Superior temporal gyrus (tissue), 1 donor: ENCODE measurements around the gene CGNL1.

Experiments used
- DNase-seq: peaks from one replicate; pipeline ENCODE4 v3.0.0-alpha.2; 2016; ENCODE audit errors: extremely low spot score

CGNL1 gene

DNA sequence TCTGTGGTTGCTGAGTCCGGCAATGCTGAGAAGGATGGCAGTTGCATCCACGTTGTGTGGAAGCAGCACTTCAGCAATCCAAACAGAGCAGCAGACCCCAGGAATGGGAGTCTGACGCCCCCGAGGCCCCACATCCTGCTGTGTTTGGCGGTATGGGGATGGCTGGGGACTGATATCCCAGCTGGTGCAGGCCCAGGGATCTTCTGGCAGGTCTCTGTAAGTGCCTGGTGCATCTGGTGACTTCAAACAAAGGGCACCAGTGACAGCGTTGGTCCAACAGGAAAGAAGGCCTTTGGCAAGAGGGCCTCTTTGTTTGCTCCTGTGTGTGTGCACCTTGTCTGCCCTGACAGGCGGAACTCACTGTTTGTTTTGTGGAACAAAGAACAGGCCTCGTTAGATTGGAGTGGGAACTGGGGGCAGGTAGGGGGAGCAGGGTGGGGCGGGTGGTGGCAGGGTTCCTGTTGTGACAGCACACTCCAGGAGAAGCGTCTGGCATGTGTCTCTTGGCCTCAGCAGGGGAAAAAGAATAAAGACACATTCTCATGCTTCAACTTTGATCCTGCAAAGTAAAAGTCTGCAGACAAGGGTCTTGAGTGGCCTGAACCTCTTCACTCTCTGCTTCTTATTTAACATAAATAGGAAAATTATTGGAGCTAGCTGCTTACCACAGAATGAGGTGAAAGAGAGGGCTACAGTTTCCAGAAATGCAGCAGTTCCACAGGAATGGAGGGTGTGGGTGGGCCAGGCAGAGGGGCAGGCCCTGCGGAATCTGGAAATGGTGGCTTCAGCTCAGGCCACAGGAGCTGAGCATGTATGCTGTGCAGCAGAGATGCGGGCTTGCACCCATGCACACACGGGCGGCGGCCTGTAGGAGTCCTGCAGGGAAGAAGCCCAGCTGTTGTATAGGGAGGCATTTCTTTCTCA, 120.9 kb downstream of the CGNL1 start:
- DNase-seq = no peak

DNA sequence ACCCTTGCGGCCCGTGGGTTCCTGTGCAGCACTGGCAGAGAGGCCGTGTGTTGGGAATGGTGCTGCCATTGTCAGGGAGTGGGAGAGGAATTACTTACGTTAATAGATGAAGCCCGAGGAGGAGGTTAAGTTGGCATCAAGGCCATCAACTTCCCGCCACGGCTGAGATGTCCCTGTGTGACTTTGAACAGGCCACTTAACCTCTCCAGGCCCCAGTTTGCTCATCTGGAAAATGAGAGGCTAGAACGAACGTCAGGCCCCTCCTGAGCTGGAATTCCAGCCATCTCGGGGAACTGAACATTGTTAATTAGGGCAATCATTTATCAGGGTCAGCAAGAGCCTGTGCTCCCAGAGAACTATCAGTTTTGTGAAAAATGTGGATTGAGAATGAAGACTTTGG, 124.0 kb downstream of the CGNL1 start:
- no peak for DNase-seq

DNA sequence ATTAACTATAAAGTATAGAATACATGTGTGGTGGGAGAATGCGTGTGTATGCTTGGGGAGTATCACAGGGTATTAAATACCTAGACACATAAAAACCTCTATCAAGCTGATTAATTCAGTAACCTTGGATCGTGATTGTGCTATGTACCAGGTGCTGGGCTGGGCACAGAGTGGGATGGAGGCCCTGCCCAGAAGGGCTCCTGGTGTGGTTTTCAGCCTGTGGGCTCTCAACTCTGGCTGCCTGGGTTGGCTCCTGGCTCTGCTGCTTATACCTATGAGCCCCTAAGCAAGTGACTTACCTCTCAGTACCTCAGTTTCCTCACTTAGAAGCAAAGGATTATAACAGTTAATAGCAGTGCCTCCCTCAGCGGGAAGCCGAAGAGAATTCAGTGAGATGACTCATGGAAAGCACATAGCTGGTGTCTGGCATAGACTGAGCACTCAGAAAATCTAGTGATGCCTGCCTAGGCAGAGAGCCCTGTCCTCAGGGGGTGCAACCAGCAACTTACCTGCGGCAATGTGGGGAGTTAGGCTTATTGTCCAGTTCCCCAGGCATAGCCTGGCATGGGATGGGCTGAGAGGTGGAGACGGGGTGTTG, 124.8 kb downstream of the CGNL1 start:
- DNase-seq = no peak

DNA sequence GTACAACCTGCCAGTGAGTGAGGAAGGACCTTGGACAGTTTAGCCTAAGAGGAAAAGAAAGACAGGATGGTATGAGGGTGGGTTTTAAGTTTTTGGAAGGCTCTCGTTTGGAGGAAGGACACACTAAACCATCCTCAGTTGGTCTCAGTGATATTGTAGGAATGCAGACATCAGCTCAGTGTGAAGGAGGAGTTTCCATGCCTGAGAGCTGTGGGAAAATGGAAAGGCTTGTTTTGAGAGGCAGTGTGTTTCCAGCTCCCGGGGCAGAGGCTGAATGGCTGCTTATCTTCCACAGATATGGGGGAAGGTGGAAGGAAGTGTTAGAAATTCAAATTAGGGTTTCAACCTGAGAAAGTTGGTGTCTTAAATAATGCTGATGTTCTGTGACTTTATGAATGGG, 125.8 kb downstream of the CGNL1 start:
- DNase-seq = no peak

DNA sequence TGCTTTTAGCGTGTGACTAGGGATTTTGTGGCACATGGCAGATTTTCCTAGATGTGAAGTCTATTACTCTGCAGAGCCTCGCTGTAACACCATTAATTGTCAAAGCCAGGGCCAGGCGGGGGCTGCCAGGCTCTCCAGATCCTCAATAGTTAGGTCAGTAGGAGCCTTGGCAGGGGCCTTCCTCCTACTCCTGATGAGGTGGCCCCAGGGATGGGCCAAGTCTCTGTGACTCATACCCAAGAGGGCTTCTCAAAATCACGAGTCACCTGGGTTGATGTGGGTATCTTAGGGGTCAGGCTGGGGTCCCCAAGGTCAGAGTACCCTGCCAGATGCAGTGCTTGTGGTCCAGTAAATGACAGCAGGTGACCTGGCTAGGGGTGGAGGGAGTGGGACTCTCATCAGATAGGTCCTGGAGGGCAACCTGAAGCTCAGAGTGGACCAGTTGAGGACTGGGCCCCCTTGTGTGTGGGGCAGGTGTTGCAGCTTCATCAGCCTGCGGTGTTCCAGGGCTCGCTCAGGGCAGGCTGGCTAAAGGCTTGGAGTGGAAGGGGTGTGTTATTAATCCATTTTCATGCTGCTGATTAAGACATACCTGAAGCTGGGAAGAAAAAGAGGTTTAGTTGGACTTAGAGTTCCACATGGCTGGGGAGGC, 126.9 kb downstream of the CGNL1 start:
- DNase-seq = no peak

DNA sequence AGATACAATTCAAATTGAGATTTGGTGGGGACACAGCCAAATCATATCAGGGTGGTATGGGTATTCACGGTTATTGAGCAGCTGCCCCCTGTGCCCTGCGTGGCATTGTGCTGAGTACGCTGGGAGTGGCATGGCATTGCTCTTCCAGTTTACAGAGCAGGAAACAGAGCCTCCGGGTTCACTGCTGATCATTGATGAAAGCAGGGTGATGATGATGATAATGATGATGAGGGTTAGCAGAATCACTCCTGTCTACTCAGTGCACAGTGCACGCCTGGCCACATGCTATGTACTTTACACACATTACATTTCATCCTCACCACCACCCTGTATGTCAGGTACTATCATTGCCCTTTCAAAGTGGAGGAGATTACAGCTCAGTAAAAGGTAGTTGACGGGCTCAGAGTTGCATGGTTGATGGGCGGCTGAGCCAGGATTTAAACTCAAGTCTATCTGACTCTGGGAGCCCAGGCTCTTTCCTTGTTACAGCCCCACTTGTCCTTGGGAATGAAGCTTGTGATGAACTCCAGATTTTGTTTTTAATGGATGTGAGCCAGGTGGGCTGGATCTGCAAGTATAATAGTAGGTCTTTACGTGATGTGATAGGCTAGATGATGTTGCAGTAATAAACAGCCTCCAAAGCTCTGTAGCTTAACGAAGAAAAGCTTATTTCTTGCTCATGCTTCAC, 127.8 kb downstream of the CGNL1 start:
- no peak for DNase-seq

DNA sequence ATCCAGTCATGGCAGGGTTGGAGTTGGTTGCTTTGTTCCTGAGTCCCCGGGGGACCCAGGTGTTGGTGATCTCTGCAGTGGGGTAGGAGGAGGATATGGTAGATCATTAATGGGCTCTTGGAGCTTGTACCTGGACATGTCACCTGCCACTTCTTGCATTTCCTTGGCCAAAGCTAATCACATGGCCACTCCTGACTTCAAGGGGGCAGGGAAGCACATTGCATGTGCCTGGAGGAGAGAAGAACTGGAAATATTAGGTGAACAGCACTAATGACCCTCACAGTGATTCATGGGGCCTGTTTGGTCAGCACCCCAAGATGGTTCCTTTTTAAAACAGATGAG, 128.3 kb downstream of the CGNL1 start:
- no peak for DNase-seq

DNA sequence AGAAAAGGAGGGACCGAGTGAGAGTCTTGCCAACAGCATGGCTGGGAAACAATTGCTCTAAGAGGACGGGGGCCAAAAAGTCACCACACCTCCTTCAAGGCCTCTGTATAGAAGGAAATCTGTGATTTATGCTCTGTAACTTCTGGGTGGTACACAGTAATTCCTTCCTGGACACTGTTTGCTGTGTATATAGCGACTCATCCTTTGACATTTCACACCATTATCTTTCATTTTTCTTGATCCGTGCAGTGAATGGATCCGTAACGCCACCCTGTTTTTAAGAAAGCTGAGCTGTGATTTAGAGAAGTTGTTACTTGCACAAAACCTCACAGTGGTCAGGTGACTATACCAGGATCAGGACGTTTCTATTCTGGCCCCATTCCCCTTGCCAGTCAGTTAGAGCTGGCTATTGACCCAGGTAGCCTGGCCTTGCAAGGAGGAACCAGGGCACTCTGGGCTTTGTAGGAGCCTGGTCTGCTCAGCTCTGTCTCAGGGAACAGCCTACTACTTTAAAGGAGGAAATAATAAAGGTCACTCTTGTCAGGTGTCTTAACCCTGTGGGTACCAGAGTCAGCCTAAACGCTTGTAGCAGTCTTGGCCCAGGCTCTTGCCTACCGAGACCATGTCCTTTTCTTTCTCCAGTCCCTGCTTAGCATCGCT, 128.9 kb downstream of the CGNL1 start:
- no peak for DNase-seq

DNA sequence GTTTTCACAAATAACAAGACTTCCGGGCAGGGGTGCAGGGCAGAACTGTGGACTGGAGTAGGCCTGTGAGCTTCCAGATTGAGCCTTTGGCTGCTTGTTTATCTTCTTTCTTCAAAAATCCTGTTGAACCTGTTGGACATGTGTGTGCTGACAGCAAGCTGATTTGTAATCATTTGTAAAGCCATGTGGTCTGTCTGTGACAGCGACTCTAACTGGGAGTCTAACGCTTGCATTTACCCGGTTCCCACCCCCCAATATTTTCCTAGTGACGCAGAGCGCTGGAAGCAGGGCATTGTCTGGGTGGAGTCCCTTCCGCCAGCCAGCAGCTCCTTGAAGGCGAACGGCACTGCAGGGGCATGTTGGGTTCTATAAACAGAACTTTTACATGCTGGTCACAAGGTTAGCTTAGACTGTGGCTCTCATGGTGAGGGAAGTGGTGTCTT, 129.7 kb downstream of the CGNL1 start:
- DNase-seq = no peak

DNA sequence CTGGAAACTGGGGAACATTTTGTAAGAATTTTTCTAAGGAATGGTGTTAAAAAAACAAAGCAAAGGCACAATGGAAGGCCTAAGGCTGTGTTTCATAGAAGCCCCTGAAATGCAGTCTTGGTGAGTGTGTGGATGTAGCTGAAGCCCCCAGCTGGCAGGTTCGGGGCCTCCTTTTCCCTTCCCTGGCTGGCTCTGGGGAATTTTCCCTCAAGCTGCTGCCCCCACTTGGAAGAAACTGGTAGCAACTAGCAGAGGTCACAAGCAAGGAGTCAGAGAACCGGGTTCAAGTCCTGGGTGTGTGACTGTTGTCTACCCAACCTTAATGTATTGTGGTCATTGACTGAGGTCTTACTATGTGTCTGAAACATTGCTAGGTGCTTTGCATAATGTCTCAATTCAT, 130.1 kb downstream of the CGNL1 start:
- DNase-seq = no peak

DNA sequence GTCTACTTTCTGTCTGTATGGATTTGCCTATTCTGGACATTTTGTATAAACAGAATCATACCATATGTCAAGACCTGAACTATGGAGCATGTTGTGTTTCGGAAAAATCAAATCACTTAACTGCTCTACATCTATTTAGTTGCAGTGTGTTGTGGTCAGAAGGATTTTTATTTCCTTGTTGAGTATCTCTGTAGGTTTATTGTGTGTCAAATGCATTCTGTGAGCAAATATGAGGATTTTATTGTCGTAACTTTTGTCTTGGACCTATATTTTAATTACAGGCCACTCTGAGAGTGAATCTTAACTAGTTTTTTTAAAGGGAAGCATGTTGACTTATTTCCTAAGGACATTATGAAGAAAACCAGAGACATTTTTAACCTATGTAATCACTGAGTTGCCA, 130.8 kb downstream of the CGNL1 start:
- DNase-seq = no peak

DNA sequence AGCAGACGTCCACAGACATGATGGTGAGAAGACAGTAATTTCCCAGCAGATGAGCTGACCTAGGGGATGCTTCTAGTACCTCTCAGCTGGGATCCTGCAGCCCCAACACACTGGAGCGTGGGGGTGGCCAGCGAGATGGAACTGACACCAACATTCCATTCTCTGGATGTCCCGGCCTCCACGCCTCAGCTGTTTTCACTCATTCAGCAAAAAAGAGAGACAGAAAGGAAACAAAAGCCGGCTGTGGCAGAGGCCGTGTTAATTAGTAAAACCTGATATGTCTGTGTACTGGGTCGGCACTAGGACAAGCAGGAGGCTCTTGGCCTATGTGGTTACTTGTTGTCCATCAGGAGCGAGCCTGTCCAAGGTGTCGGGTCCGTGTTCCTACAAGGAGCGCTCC, 132.8 kb downstream of the CGNL1 start:
- DNase-seq = no peak

DNA sequence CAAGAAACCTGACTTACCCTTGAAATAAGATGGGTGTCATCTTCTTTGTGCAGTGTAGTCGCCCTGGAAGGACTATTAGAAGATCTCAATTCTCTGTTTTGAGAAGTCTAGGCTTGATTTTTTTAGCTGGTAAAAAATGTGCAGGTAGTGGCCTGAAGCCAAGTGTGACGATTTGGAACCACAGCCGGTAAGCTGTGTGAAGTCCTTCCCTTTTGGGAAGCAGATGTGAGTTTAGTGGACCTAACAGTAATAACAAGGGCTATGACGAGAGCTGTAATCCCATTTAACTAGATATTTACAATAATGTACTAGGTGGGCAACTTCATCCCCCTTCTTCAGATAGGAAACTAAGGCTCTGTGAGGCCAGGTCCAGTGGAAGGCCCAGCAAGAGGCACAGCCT, 133.7 kb downstream of the CGNL1 start:
- DNase-seq = no peak

DNA sequence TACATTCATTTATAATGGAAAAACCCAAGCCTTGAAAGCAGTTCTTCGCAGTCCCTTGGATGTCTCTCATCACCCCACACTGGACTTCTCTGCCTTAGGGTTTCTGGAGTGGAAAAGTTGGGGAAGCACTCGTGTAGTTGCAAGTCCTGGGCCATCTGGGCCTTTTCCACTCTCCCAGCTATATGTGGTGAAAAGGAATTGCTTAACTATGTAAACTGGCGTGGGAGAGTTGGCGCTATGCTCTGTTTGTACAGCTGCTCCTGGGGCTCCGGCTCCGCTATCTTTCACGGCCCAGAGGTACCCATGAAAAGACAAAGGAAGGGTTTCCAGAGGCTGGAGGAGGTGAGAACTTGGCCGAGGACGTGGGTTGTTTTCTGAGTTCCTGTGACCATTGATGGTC, 134.3 kb downstream of the CGNL1 start:
- no peak for DNase-seq

DNA sequence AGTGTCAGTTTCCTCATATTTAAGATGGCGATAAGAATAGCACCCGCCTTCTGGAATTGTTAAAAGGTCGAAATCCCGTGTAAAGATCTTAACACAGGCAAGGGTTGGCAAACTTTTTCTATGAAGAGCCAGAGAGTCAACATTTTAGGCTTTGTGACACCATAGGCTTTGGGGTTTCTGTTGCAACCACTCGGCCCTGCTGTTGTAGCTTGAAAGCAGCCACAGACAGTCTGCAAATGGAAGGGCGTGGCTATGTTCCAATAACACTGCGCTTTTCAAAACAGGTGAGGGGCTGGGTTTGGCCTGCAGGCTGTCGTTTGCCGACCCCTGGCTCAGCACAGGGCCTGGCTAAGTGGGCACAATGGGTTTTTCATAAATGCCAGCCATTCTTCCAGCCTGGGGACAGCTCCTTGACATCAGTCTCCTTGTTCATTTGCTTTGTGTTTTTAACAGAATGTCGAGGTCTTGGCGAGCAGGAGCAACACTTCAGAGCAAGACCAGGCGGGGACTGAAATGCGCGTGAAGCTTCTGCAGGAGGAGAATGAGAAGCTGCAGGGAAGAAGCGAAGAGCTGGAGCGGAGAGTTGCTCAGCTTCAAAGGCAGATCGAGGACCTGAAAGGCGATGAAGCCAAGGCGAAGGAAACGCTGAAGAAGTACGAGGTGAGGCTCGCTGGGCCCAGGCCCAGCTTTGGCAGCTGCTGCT, 140.2 kb downstream of the CGNL1 start:
- DNase-seq = no peak

DNA sequence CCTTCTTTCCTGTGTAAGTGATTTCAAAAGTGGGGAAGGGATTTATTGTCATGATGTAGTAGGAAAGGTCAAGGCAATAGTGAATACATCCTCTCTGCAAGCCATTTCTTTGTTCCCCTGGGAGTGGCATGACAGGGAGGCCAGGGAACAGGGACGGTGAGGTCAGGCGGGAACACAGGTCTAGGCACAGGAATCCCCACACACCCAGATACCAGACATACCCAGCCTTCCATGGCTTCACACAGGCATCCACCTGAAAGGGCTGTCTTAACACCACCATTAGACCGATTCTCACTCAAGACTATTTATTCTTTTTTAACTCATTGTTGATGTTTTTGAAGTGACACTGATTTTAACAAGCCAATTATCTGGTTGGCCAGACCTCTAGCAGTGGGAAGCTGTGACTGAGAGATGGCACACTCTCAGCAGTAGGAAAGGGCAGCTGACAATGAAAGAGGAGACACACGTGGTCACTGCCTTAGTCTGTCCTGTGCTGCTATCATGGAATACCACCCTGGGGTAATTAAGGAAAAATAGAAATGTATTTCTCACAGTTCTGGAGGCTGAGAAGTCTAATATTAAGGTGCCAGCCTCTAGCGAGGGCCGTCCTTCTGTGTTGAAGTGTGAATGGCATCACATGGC, 140.8 kb downstream of the CGNL1 start:
- DNase-seq = no peak

DNA sequence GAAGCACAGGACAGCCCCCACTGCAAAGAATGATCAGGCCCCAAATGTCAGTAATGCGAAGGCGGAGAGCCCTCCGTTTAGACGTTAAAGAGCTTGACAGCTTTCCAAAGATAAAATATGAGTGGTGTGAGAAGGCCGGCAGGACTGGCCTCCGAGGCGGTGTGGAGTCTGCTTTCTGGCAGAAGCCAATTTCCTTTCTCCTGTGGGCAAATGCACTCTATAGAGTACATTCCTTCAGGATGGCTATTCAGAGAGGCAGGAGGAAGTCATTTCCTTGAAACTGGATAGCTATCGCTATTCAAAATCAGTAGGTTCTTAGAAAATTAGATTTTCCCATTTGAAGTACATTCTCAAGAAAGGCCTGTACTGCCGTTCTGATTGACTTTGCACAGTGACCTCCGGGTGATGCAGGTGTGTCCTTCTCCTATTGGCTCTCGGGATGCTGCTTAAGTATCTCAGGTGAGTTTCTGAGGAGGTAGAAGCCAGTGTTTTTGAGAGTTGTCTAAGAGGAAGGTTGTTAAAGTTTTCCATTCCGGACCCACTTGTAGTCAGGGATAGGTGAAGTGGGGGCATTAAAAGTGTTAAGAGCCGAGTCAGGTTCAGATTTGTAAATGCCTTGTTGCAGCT, 142.6 kb downstream of the CGNL1 start:
- no peak for DNase-seq

DNA sequence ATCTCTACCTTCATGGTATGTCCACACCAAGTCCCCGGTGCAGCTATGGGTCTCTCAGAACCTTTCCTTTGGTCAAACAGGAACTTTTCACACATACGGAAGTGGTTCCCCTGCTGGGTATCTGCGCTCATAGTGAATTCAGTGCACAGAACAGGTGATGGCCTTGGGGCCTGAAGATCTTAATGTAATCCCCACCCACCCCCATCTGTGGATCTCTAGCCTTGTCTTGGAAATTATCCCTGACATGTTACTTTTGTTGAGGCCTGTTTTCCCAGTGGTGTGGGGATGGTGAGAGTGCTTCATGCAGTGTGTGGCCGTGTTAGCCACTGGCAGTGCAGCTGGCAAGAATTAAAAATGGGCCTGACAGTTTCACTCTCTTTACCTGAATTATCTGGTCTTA, 143.5 kb downstream of the CGNL1 start:
- no peak for DNase-seq

DNA sequence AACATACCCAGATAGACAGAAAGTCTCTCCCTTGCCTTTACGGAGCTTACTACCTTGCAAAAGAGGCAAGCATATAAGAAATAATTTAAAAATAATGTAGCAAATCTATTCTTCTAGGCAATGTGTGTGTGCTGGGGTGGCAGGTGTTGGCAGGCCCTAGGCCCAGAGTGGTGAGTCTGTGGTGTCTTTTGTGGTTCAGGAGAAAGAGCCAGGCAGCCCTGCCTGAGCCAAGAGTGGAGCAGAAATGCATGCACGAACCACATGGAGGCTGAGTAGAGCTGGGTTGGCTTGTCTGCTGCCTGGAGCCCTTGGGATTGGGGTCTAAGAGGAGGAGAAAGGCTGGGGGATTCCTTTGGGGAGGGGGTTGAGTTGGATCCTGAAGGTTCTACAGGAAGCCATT, 145.2 kb downstream of the CGNL1 start:
- DNase-seq = no peak

DNA sequence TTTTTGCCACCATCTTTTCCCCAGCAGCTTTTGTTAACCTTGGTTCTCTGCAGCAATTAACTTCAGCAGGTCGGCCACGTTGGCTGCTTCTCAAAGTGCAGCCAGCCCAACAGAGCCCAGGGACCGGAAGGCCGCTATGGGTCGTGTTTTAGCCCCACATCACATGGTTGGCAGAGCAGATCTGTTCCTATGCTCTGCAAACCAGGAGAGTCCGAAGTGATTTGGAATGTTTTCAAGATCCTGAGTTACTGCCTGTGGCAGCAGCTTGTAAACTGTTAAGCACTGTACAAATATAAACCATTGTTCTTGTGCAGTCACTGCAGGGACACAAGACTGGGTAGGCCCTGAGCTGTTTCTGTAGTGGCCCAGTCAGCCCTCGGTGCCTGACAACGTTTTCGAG, 145.8 kb downstream of the CGNL1 start:
- DNase-seq = no peak
